Measurements from ENCODE around the gene RNF34. TPM values are rescaled to one million over a fixed set of nuclear protein-coding genes. Genes with fewer than 3 reads are reported as not detected.

RNF34 gene
- total RNA-seq, 1 donor from 2014 or later, result 19.2 TPM

DNA sequence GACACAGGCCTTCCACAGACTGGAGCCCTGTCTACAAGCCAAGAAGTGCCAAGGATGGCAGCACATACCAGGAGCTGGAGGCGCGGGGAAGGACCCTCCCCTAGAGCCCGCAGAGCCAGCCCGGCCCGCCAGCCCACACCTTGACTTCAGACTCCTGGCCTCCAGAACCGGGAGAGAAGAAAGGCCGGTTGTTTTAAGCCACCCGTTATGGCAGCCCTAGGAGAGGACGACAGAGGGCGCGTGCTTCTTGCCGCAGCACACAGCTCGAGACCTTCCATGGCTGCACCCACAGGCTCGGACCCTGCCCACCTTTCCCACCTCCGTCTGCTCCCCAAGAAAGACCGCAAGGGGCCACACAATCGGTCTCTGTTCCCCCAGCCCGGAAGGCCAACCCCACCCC is 53.7 kb downstream of the RNF34 start:
- DNase-seq (no peak), ATAC-seq (ENCODE audit: poor library complexity) (no peak)
- intact Hi-C loops (cut with DNase I), result no loop called here

- DNase-seq (no peak), ATAC-seq (ENCODE audit: poor library complexity) (no peak)
- intact Hi-C loops (cut with DNase I), result no loop called here
Observed at GRCh38 chr12:121454921-121455320, 55.0 kb downstream of the RNF34 start.

- ATAC-seq (ENCODE audit: poor library complexity) (no peak), DNase-seq (no peak)
- intact Hi-C loops (cut with DNase I), result no loop called here
Observed at GRCh38 chr12:121455766-121456420, 56.0 kb downstream of the RNF34 start.

- DNase-seq, result no peak
- intact Hi-C loops (cut with DNase I), result no loop called here
- ATAC-seq (ENCODE audit: poor library complexity), result no peak
Observed at GRCh38 chr12:121456551-121456950, 56.6 kb downstream of the RNF34 start.

DNA sequence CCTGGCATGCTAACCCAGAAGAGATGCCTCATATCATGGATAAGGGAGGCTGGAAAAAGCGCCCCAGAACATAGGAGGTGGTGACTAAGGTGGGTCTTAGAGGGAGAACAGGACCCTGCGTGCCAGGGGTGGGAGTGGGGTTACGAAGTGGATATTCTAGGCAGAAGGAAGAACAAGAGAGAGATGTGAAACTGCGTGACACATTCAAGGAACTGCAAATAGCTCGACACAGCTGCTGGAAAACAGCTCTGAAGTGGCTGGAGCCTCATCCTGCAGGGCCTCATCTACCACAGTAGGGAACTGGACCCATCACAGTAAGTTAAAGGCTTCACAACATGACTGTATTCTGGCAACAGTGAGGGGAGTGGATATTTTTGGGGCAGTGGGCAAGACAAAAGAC is 61.1 kb downstream of the RNF34 start:
- no peak for DNase-seq
- ATAC-seq (ENCODE audit: poor library complexity), result peak; percentile 28
- intact Hi-C loops (cut with DNase I), result no loop called here

DNA sequence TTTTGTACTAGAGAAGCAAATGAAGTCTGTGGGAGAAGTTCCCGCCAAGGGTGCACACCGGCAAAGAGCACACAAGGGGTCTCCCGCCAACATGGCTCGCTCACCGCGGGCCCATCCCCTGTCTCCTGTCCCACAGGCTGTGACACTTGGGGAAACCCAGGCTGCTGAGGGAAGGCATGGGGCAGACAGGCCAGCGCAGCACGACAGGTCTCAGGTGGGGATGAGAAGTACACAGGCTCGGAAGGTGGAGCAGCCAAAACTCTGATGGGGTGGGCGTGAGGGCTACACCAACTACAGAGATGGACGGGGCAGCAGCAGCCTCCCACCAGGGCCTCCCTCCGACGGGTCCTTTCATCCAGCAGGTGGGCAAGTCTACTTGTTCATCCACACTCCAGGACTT is 64.4 kb downstream of the RNF34 start:
- no peak for DNase-seq
- intact Hi-C loops (cut with DNase I), result no loop called here
- ATAC-seq (ENCODE audit: poor library complexity), result no peak

- DNase-seq (no peak), ATAC-seq (ENCODE audit: poor library complexity) (no peak)
- intact Hi-C loops (cut with DNase I), result no loop called here
Observed at GRCh38 chr12:121465921-121466793, 66.2 kb downstream of the RNF34 start.

GRCh38 chr12:121466794-121467637 is 67.1 kb downstream of the RNF34 start:
- ATAC-seq (ENCODE audit: poor library complexity) (peak; percentile 97), DNase-seq (peak; percentile 95)
- intact Hi-C loops (cut with DNase I), result no loop called here

GRCh38 chr12:121467638-121468498 is 68.0 kb downstream of the RNF34 start:
- ATAC-seq (ENCODE audit: poor library complexity) (peak; percentile 39), DNase-seq (no peak)
- intact Hi-C loops (cut with DNase I), result no loop called here

DNA sequence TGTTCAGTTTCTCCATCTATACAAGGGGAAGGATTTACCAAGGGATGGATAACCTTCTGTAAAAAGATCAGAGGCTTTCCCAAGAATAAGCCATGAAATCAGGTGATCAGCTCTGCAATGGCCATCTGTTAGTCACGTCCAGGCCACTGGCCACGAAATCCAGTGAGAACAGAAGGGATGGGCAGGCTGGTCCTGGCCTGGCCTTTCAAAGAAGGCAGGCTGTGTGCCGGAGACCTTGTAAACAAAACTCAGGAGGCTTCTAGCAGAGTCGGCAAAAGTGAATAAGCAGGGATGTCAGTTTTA is 68.5 kb downstream of the RNF34 start:
- no peak for ATAC-seq (ENCODE audit: poor library complexity)
- intact Hi-C loops (cut with DNase I), result no loop called here

GRCh38 chr12:121470751-121471150 is 70.8 kb downstream of the RNF34 start:
- ATAC-seq (ENCODE audit: poor library complexity) (no peak), DNase-seq (no peak)
- intact Hi-C loops (cut with DNase I), result no loop called here

More for the DNA sequence above, 68.5 kb downstream of the RNF34 start:
- DNase-seq, result no peak

DNA sequence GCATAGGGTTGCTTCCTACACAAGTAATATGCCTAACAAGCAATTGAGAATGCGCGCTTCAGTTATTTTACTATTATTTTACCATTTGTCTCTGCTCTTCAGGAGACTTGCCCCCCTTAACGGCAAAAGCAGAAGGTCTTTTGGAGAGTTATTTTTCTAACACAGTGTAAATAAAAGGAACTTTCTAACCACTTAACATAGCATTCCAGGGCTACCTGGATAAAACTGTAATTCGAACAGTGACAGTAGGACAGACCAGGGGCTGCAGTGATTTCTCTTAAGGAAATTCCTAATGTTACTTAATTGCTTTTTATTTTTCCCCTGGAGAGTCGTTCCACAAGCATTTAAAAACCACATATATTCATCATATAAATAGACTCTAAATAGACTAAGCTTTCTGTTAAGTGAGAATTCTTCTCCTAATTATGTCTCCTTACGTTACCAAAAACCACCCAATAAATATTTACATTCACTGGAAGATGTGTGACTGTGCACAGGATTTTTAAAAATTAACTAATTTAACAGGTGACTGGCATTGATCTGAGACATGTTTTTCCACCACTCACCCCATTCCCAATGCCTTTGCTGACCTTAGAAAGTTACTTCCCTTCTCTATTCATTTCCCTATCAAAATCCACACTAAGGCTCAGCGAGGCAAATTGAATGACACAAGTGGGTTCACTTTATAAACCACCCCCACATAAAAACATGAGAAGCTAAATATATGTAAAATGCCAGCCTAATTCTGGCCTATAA is 72.4 kb downstream of the RNF34 start:
- ATAC-seq (ENCODE audit: poor library complexity) (no peak), DNase-seq (no peak)
- intact Hi-C loops (cut with DNase I), result no loop called here

Small RNAs within 50 kb of the gene (microRNA-seq; reads per million reads assigned to microRNA genes)
- gene MIR7107, result not detected

Other genes starting within 250 kb of the RNF34 start
- 7.4 TPM for gene P2RX4, start 190.0 kb upstream of the RNF34 start, total RNA-seq
- gene CAMKK2, start 103.4 kb upstream of the RNF34 start, total RNA-seq, result 14.8 TPM
- gene ANAPC5, start 47.7 kb upstream of the RNF34 start, total RNA-seq, result 57.4 TPM
- 10.3 TPM for gene KDM2B, start 180.9 kb downstream of the RNF34 start, total RNA-seq
- 9.6 TPM for gene ORAI1, start 226.4 kb downstream of the RNF34 start, total RNA-seq